ENCODE measurements around the gene TLE1. TPM values are rescaled to one million over a fixed set of nuclear protein-coding genes. Genes with fewer than 3 reads are reported as not detected.

Gene TLE1
- total and polyA plus RNA-seq, 2 donors (not counting 1 experiment from before 2014, with no cell fraction given), result 33.5 to 80.3 TPM

GRCh38 chr9:81635521-81636254, 53.7 kb downstream of the TLE1 start:
- WGBS (ENCODE audit: insufficient coverage), result 88% methylated on average over 1 of the region's 1 CpG
- H3K27ac ChIP-seq (ENCODE audit: low read length in 2 of 2), result no peak overlapping the region
- peaks cover 22% of the 10 kb centered on the region for H3K79me2 ChIP-seq (ENCODE audit: control insufficient read depth, insufficient read depth, low read length)
- H3K27me3 ChIP-seq (replicated peaks in 1 of 4; ENCODE audit: control extremely low read depth in 1 of 4, control insufficient read depth in 3 of 4, insufficient read depth in 4 of 4, low read length in 3 of 4), result no peaks in the 10 kb centered on the region
- H4K20me1 ChIP-seq (ENCODE audit: control insufficient read depth, insufficient read depth, low read length, poor library complexity, severe bottlenecking), result peaks cover 38% of the 10 kb centered on the region
- peaks cover 22 to 28% of the 10 kb centered on the region in 2 donors for H3K4me1 ChIP-seq (ENCODE audit: control insufficient read depth in 2 of 2, insufficient read depth in 2 of 2, low read length in 2 of 2)
- no peaks in the 10 kb centered on the region for H3K9me3 Mint-ChIP-seq (ENCODE audit: insufficient read depth)
- POLR2A ChIA-PET, result interaction anchor here (0.6 kb wide), 1 partner anchor 33 kb away, joined by 7 read pairs; no protein-coding TSS in a partner anchor
- intact Hi-C loops (cut with micrococcal nuclease), result loop anchor here (10.0 kb wide), 1 partner anchor 49 kb away; the partner anchor contains the start of gene TLE1
- no peaks in the 10 kb centered on the region for H3K27me3 Mint-ChIP-seq
- CTCF ChIA-PET, result interaction anchor here (1.0 to 4.2 kb wide), 3 partner anchors 13 to 113 kb away, joined by 3 to 13 read pairs (median 6); no protein-coding TSS in a partner anchor
- no peak overlapping the region for H2AFZ ChIP-seq (ENCODE audit: insufficient read depth, low read depth, low read length, poor library complexity, severe bottlenecking)
- H3K4me3 ChIP-seq (ENCODE audit: control extremely low read depth in 1 of 5, extremely low read depth in 1 of 5, insufficient read depth in 1 of 5, low read depth in 2 of 5, low read length in 4 of 5), result no peak overlapping the region
- no peaks in the 10 kb centered on the region for H3K9me3 ChIP-seq (ENCODE audit: control extremely low read depth in 1 of 3, control insufficient read depth in 2 of 3, insufficient read depth in 1 of 3, low read length in 2 of 3)
- ATAC-seq (ENCODE audit: low read depth) (no peak), DNase-seq (no peak)
- H3K4me1 Mint-ChIP-seq, result peaks cover 43% of the 10 kb centered on the region
- H3K4me3 Mint-ChIP-seq, result no peak overlapping the region
- peak overlapping the region; percentile 23 for H3K4me2 ChIP-seq (replicated peaks; ENCODE audit: low read depth, low read length, poor library complexity, severe bottlenecking)
- no peak for TF ChIP-seq CTCF (IDR thresholded peaks at IDR 0.05)
- no peak for TF ChIP-seq EZH2 (IDR thresholded peaks at IDR 0.05; ENCODE audit: borderline replicate concordance, insufficient read depth, low read depth, low read length, poor library complexity, severe bottlenecking)
- H3K36me3 ChIP-seq (replicated peaks in 1 of 2; ENCODE audit: control extremely low read depth in 1 of 2, control insufficient read depth in 1 of 2, extremely low read depth in 1 of 2, insufficient read depth in 2 of 2, low read length in 1 of 2), result peaks cover 0 to 4% of the 10 kb centered on the region in 2 experiments
- H3K27ac Mint-ChIP-seq, result no peak overlapping the region
- no peak overlapping the region for H3K9ac ChIP-seq (ENCODE audit: low read length)

GRCh38 chr9:81634915-81635516, 54.3 kb downstream of the TLE1 start:
- Histone ChIP-seq H3K9me3 (ENCODE audit: control extremely low read depth in 1 of 3, control insufficient read depth in 2 of 3, insufficient read depth in 1 of 3, low read length in 2 of 3) (no peaks in the 10 kb centered on the region), H3K4me2 (replicated peaks; ENCODE audit: low read depth, low read length, poor library complexity, severe bottlenecking) (no peak overlapping the region), H4K20me1 (ENCODE audit: control insufficient read depth, insufficient read depth, low read length, poor library complexity, severe bottlenecking) (peaks cover 32% of the 10 kb centered on the region), H3K27ac (ENCODE audit: low read length in 2 of 2) (no peak overlapping the region), H2AFZ (ENCODE audit: insufficient read depth, low read depth, low read length, poor library complexity, severe bottlenecking) (no peak overlapping the region), H3K4me3 (ENCODE audit: control extremely low read depth in 1 of 5, extremely low read depth in 1 of 5, insufficient read depth in 1 of 5, low read depth in 2 of 5, low read length in 4 of 5) (no peak overlapping the region), H3K4me1 (ENCODE audit: control insufficient read depth in 2 of 2, insufficient read depth in 2 of 2, low read length in 2 of 2) (peaks cover 22 to 28% of the 10 kb centered on the region in 2 donors), H3K9ac (ENCODE audit: low read length) (no peak overlapping the region), H3K36me3 (replicated peaks in 1 of 2; ENCODE audit: control extremely low read depth in 1 of 2, control insufficient read depth in 1 of 2, extremely low read depth in 1 of 2, insufficient read depth in 2 of 2, low read length in 1 of 2) (peaks cover 0 to 4% of the 10 kb centered on the region in 2 experiments), H3K79me2 (ENCODE audit: control insufficient read depth, insufficient read depth, low read length) (peaks cover 15% of the 10 kb centered on the region), H3K27me3 (replicated peaks in 1 of 4; ENCODE audit: control extremely low read depth in 1 of 4, control insufficient read depth in 3 of 4, insufficient read depth in 4 of 4, low read length in 3 of 4) (no peaks in the 10 kb centered on the region)
- WGBS (ENCODE audit: insufficient coverage), result no CpG with 5 or more reads among the region's 5 CpGs
- Mint-ChIP-seq H3K4me3 (no peak overlapping the region), H3K27me3 (no peaks in the 10 kb centered on the region), H3K4me1 (peaks cover 39% of the 10 kb centered on the region), H3K9me3 (ENCODE audit: insufficient read depth) (no peaks in the 10 kb centered on the region), H3K27ac (no peak overlapping the region)
- no peak for ATAC-seq (ENCODE audit: low read depth)
- TF ChIP-seq CTCF (IDR thresholded peaks at IDR 0.05), result no peak
- TF ChIP-seq EZH2 (IDR thresholded peaks at IDR 0.05; ENCODE audit: borderline replicate concordance, insufficient read depth, low read depth, low read length, poor library complexity, severe bottlenecking), result no peak
- ChIA-PET POLR2A (no interaction called here), CTCF (no interaction called here)
- no peak for DNase-seq
- intact Hi-C loops (cut with micrococcal nuclease), result loop anchor here (10.0 kb wide), 1 partner anchor 50 kb away; the partner anchor contains the start of gene TLE1
